ENCODE data around the gene ACTMAP.
"Not testable (repeated sequence)": the region's sequence is repeated elsewhere in the genome, so short reads cannot be mapped to it uniquely, and the experiment has no call there.

The ACTMAP gene

DNA sequence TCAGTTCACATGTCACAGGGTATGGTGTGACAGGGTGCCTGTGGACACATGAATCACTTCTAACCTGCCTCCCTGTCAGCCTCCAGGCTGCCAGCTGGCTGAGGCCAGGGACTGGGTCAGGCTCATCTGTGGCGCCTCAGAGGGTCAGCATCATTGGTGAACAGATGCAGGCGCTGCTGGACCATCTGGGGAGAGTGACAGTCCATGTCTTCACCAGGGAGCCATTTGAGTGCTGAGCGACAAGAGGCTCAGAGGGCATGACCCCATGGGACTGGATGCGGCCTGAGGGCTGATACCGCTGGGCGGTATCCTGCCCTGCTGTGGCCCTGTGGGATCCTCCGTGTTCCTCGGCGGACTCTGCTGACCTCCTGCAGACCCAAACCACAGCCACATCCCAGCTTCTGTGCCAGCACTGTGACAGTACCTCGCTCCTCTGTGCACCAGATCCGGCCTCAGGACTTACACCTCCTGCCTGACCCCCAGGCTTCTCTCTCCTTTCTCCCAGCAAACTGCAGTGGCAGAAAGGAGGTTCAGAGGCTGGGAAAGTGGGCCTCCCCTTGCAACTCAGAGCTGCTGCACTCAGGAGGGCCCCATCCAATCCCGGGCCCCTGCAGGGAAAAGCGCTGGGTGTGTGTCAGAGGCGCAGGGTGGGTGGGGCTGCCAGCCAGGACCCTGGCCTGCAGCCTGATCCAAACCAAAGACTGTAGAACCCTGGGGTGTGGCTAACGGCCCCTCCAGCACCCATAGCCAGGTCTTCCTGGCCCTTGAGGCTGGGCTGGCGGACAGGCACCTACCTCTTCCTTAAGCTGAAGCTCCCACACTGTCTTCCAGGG lies 10.2 kb downstream of the ACTMAP start:
- no peak overlapping the region for H3K27ac ChIP-seq
- TF ChIP-seq, protein P1, sequence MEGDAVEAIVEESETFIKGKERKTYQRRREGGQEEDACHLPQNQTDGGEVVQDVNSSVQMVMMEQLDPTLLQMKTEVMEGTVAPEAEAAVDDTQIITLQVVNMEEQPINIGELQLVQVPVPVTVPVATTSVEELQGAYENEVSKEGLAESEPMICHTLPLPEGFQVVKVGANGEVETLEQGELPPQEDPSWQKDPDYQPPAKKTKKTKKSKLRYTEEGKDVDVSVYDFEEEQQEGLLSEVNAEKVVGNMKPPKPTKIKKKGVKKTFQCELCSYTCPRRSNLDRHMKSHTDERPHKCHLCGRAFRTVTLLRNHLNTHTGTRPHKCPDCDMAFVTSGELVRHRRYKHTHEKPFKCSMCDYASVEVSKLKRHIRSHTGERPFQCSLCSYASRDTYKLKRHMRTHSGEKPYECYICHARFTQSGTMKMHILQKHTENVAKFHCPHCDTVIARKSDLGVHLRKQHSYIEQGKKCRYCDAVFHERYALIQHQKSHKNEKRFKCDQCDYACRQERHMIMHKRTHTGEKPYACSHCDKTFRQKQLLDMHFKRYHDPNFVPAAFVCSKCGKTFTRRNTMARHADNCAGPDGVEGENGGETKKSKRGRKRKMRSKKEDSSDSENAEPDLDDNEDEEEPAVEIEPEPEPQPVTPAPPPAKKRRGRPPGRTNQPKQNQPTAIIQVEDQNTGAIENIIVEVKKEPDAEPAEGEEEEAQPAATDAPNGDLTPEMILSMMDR (conservative IDR thresholded peaks at IDR 0.05): no peak

DNA sequence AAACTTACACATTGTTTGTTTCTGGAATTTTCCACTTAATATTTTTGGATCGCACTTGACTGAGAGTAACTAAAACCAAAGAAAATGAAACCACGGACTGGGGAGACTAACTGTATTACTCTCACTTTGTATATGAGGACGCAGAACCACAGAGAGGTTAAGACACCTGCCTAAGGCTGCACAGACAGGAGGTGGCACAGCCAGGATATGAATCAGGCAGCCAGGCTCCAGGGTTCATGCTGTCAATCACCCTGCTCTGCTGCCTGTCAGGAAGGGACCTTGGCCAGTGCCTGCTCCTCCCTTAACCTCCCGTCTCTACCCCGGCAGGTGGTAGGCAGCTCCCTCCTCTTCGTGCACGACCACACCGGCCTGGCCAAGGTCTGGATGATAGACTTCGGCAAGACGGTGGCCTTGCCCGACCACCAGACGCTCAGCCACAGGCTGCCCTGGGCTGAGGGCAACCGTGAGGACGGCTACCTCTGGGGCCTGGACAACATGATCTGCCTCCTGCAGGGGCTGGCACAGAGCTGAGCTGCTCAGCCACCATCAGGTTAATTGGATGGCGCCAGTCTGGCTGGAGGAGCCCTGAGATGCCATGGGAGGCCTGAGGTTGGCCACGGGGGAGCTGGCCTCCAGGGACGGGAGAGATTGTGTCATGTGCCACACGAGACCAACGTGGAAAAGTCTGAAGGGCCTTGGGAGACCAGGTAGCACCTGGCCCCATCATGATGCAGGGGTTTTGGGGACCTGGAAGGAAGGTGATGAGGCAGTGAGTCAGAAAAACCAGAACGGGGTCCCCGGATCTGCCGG lies 11.0 kb downstream of the ACTMAP start:
- H3K27ac ChIP-seq: no peak overlapping the region
- TF ChIP-seq, protein P1 (conservative IDR thresholded peaks at IDR 0.05): no peak

DNA sequence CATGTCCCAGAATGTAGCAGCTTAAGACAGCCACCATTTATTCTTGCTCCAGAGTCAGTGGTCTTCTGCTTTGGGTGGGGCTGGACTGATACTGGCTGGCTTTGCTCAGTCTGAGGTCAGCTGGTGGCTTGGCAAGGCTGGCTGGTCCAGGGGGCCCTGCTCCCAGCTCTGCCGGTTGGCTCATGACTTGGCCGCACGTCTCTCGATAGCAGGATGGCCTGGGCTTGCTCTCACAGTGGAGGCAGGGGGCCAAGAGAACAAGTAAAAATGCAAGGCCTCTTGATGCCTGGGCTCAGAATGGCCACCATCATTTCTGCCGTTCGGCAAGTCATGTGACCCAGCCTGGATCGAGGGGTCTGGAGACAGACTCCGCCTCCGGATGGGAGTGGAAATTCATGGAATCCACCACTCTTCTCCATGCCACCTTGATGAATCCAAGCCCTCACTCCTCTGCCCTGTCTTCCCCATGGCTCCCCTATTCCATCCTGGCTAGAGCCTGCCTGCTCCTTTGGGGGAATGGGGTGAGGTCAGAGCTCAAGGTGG lies 13.1 kb downstream of the ACTMAP start:
- TF ChIP-seq, protein P1 (conservative IDR thresholded peaks at IDR 0.05): no peak
- no peak overlapping the region for H3K27ac ChIP-seq

GRCh38 chr19:40736661-40737060 lies 13.6 kb downstream of the ACTMAP start:
- H3K27ac ChIP-seq: no peak overlapping the region
- TF ChIP-seq, protein P1 (conservative IDR thresholded peaks at IDR 0.05): no peak

GRCh38 chr19:40735013-40735771 lies 15.1 kb downstream of the ACTMAP start:
- H3K27ac ChIP-seq: no peak overlapping the region

GRCh38 chr19:40733149-40733548 lies 17.1 kb downstream of the ACTMAP start:
- H3K27ac ChIP-seq: no peak overlapping the region
- TF ChIP-seq, protein P1 (conservative IDR thresholded peaks at IDR 0.05): no peak

More at GRCh38 chr19:40735013-40735771, 15.1 kb downstream of the ACTMAP start:
- TF ChIP-seq, protein P1 (conservative IDR thresholded peaks at IDR 0.05): no peak

- H3K27ac ChIP-seq: not testable (repeated sequence)
Observed at GRCh38 chr19:40732304-40732703, 18.0 kb downstream of the ACTMAP start.

DNA sequence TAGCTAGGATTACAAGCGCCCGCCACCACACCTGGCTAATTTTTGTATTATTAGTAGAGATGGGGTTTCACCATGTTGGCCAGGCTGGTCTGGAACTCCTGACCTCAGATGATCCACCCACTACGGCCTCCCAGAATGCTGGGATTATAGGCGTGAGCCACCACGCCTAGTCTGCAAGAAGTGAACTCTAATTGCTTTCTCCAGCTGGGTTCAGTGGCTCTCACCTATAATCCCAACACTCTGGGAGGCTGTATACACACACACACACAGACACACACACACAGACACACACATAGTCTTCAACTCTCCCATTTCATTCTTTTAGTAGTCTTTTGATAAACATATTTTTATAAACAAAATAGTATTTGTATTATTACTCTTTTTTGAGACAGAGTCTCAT lies 20.2 kb downstream of the ACTMAP start:
- not testable (repeated sequence) for H3K27ac ChIP-seq
